GM12865 (cell line): ENCODE measurements around the gene ATPAF1.

Source experiments
- DNase-seq: peaks from one replicate; pipeline ENCODE4 v3.0.0; 2010; ENCODE audit warnings: low read depth
- H3K4me3 ChIP-seq: 2 replicates; pipeline ENCODE4 v1.5.1; 2011; ENCODE audit warnings: mild to moderate bottlenecking, low read depth, low read length, control low read depth
- TF ChIP-seq, protein P1 (sequence below): IDR thresholded peaks from 2 replicates; pipeline ENCODE4 v1.5.1; 2011; ENCODE audit warnings: low read length, control low read depth, low read depth, inconsistent platforms; ENCODE audit not compliant: insufficient read depth; ENCODE audit errors: missing control alignments

The ATPAF1 gene

DNA sequence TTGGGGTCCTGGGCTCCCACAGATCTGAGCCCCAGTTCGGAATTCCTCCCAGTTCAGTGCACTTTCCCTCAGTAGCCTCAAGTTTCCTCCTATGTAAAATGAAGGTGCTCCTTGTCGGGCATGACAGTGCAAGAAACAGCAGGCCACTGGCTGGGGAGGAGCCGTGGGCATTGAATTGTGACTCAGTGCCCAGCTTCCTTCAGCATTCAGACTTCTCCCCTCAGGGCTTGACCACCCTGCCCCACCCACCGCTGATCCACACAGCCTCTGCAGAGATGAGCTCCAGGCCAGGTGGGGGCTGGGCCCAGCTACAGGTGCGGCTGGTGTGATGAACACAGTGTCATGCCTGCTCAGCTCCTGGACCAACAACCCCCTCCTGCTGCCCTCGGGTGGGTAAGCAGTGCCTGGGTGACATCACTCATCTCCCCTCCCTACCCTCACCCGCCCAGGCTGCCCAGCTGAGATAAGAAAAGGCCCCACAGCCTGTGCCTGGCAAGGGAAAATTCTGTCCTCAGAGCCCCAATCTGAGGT, 56.4 kb downstream of the ATPAF1 start:
- DNase-seq: no peak
- no peak overlapping the region for H3K4me3 ChIP-seq
- TF ChIP-seq, protein P1, sequence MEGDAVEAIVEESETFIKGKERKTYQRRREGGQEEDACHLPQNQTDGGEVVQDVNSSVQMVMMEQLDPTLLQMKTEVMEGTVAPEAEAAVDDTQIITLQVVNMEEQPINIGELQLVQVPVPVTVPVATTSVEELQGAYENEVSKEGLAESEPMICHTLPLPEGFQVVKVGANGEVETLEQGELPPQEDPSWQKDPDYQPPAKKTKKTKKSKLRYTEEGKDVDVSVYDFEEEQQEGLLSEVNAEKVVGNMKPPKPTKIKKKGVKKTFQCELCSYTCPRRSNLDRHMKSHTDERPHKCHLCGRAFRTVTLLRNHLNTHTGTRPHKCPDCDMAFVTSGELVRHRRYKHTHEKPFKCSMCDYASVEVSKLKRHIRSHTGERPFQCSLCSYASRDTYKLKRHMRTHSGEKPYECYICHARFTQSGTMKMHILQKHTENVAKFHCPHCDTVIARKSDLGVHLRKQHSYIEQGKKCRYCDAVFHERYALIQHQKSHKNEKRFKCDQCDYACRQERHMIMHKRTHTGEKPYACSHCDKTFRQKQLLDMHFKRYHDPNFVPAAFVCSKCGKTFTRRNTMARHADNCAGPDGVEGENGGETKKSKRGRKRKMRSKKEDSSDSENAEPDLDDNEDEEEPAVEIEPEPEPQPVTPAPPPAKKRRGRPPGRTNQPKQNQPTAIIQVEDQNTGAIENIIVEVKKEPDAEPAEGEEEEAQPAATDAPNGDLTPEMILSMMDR: no peak

DNA sequence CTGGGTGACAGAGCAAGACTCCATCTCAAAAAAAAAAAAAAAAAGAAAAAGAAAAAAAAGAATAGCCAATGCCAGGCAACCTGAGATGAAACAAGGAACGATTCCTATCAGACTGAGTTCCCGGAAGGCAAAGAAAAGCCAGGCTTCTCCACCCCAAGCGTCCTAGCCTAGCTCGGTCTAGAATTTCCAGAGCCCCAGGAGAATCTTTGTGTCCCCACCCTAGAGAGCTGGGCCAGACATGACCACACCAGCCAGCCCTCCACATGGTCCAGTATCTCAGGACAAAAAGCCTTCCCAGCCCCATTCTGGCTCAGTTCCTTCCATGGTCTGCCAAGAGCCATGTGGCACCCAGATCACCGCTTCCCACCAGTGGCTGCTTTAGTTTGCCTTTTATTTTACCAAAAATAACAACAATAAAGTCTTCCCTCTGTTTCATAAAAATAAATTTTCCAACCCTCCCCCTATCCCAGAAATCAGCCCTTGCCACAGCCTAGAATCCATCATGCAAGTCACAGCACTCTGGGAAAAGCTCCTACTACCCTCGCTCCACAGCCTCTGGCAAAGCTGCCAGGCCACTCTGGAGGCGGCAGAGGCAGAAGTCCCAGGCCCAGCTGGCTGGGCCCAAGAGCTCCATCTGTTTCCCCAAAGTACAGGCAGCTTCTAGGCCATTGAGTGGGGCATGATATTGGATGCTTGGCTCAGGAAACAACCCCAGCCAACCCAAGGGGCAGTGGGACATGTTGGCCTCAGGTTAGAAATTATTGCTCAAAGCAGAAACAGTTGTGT, 60.6 kb downstream of the ATPAF1 start:
- TF ChIP-seq, protein P1: no peak
- DNase-seq: no peak

DNA sequence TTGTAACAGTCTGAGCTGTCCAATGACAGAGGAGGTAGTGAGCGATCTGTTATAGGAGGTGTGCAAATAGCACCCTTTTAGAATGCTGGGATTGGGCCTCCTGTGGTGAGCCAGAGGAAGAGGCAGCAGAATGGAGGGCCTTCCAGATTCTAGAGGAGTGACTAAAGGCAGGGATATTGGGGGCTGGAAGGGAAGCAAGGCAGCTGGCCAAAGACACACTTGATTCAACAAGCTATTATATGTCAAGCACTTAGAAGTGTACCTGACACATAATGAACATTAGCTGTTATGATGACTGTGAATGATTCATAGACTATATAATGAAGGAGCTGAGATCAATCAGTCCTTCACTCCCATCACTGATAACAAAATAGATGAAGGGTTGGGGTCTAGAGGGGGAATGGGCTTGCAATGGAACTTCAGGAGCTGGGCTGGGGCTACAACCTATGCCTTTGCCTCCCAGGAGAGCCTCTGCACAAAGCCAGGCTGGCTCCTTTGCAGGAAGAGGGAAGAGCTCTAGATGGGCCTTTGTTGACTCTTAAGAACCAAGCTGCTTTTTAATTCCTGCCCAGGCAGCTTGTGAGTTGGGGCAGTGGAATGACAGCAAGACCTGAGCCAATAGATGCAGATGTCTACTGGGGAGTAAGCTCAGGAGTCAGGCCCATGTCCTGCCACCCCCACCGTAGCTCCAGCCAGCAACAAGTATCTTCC, 61.8 kb downstream of the ATPAF1 start:
- no peak overlapping the region for H3K4me3 ChIP-seq
- DNase-seq: no peak
- TF ChIP-seq, protein P1: no peak

More for the DNA sequence above, 60.6 kb downstream of the ATPAF1 start:
- H3K4me3 ChIP-seq: no peak overlapping the region

DNA sequence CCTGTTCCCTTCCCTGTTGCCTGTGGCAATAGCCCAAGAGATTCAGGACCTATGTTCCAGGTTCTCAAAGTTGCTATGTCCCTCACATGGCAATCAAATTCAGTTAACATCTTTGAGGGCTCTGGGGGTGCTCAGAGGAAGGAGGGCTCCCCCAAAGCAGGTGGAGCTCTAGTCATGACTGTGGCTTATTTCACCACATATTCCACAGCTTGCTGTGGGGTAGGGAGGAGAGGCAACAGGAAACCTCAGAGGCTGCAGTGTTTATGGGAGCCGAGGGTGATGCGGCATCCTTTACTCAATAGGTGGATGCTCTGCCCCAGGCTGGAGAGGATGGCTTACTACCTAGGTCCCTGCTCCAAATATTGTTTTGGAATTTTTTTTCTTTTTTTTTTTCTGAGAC, 62.9 kb downstream of the ATPAF1 start:
- no peak overlapping the region for H3K4me3 ChIP-seq
- TF ChIP-seq, protein P1: no peak
- DNase-seq: no peak

DNA sequence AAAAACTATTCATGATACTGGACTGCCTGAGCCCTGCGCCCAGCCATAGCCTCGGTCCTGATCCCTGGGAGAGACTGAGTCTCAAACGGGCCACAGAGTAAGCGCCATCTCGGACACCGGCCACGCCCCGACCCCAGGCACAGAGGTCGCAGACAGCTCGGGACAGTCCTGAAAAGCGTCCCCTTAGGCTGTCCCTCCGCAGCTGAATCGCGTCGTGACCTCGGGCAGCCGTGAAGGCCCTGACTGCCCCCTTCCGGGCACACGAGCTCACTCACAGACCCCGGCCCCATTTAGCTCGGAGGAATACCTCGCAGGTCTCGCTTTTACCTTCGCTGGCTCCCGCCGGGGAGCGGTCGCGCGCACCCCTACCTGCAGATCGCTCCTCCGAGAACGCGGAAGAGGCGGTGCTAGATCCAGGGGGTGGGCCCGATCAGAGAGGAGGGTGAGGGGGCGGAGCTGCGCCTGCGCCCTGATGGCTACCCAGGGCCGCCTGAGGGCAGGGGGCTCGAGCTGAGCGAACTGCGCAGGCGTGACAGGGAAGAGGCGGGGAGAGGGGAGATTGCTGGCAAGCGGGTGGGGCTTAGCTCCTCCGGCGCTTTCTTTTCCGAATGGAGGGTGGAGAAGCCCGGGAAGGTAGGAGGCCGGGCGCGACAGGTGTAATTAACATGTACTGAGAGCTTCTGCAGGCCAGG, 64.2 kb downstream of the ATPAF1 start, which contains the start of gene MKNK1:
Gene MKNK1 (minus strand): TSS at position 411 of the 692 bp plus-strand sequence. CDS start 20,941 bp downstream, outside the sequence.
- TF ChIP-seq, protein P1: peak; percentile 4
- DNase-seq: peak; percentile 97
- H3K4me3 ChIP-seq: peak within 1 kb of the TSS; percentile 90

DNA sequence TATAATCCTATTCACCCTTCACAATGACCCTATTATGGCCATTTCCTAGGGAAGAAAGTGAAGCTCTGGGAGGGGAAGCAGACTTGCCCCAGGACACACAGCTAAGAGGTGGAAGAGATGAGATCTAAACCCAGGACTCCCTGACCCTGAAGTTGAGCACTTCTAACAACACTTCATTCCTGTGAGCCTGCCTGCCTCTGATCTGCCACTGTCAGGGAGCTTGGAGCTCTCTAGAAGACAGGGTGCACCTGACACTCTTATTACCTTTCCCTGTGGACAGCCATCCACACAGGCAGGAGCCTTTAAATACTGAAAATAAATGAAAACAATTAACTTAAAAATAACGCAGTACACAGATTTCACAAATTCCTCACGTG, 64.7 kb downstream of the ATPAF1 start:
- H3K4me3 ChIP-seq: peak overlapping the region; percentile 90
- TF ChIP-seq, protein P1: no peak
- DNase-seq: no peak
